ENCODE results near the gene NOL3.

The NOL3 gene

GRCh38 chr16:67199011-67199807 is 28.9 kb downstream of the NOL3 start, which contains the start of gene ELMO3:
Gene ELMO3 (plus strand): TSS chr16:67199131. CDS start chr16:67199327, 196 bp downstream.
- Histone ChIP-seq H3K79me2 (ENCODE audit: insufficient read depth, low read depth) (peaks cover 1% of the 10 kb centered on the region), H3K4me1 (ENCODE audit: low read depth, poor library complexity, severe bottlenecking) (no peaks in the 10 kb centered on the region), H3K27me3 (ENCODE audit: insufficient read depth, low read depth) (no peaks in the 10 kb centered on the region), H3K9ac (no peak within 1 kb of the TSS), H3K4me2 (no peak within 1 kb of the TSS), H2AFZ (ENCODE audit: low read depth) (no peak within 1 kb of the TSS), H3K36me3 (ENCODE audit: insufficient read depth) (no peaks in the 10 kb centered on the region; the same call in 1 of the 2 replicates), H3K27ac (no peak within 1 kb of the TSS), H4K20me1 (ENCODE audit: insufficient read depth) (no peaks in the 10 kb centered on the region), H3K4me3 (IDR thresholded peaks at IDR 0.05; ENCODE audit: insufficient read depth, low read depth, low read length) (no peak within 1 kb of the TSS)
- no peak for TF ChIP-seq CTCF (conservative IDR thresholded peaks at IDR 0.05; ENCODE audit: low read depth, low read length)

- no peak overlapping the region for H2AFZ ChIP-seq (ENCODE audit: low read depth)
- H3K4me3 ChIP-seq (IDR thresholded peaks at IDR 0.05; ENCODE audit: insufficient read depth, low read depth, low read length) = no peak overlapping the region
- no peak overlapping the region for H3K27ac ChIP-seq
- H4K20me1 ChIP-seq (ENCODE audit: insufficient read depth) = no peaks in the 10 kb centered on the region
- H3K36me3 ChIP-seq (ENCODE audit: insufficient read depth) = no peaks in the 10 kb centered on the region; the same call in 1 of the 2 replicates
- H3K4me2 ChIP-seq = no peak overlapping the region
- no peaks in the 10 kb centered on the region for H3K4me1 ChIP-seq (ENCODE audit: low read depth, poor library complexity, severe bottlenecking)
- H3K9ac ChIP-seq = no peak overlapping the region
- no peaks in the 10 kb centered on the region for H3K79me2 ChIP-seq (ENCODE audit: insufficient read depth, low read depth)
- H3K27me3 ChIP-seq (ENCODE audit: insufficient read depth, low read depth) = no peaks in the 10 kb centered on the region
- TF ChIP-seq CTCF (conservative IDR thresholded peaks at IDR 0.05; ENCODE audit: low read depth, low read length) = no peak
These were observed 29.5 kb downstream of the NOL3 start for GRCh38 chr16:67199808-67200198.

GRCh38 chr16:67200491-67200890 is 30.2 kb downstream of the NOL3 start:
- Histone ChIP-seq H3K4me3 (IDR thresholded peaks at IDR 0.05; ENCODE audit: insufficient read depth, low read depth, low read length) (no peak overlapping the region), H3K9ac (no peak overlapping the region), H4K20me1 (ENCODE audit: insufficient read depth) (no peaks in the 10 kb centered on the region), H3K36me3 (ENCODE audit: insufficient read depth) (no peaks in the 10 kb centered on the region; the same call in 1 of the 2 replicates), H3K79me2 (ENCODE audit: insufficient read depth, low read depth) (no peaks in the 10 kb centered on the region), H3K4me2 (no peak overlapping the region), H3K27ac (no peak overlapping the region), H3K27me3 (ENCODE audit: insufficient read depth, low read depth) (no peaks in the 10 kb centered on the region), H3K4me1 (ENCODE audit: low read depth, poor library complexity, severe bottlenecking) (no peaks in the 10 kb centered on the region), H2AFZ (ENCODE audit: low read depth) (no peak overlapping the region)
- TF ChIP-seq CTCF (conservative IDR thresholded peaks at IDR 0.05; ENCODE audit: low read depth, low read length) = no peak

- no peak for TF ChIP-seq CTCF (conservative IDR thresholded peaks at IDR 0.05; ENCODE audit: low read depth, low read length)
- H3K9ac ChIP-seq = no peak overlapping the region
- no peaks in the 10 kb centered on the region for H4K20me1 ChIP-seq (ENCODE audit: insufficient read depth)
- H3K27ac ChIP-seq = no peak overlapping the region
- H3K4me3 ChIP-seq (IDR thresholded peaks at IDR 0.05; ENCODE audit: insufficient read depth, low read depth, low read length) = no peak overlapping the region
- no peaks in the 10 kb centered on the region for H3K27me3 ChIP-seq (ENCODE audit: insufficient read depth, low read depth)
- no peaks in the 10 kb centered on the region for H3K79me2 ChIP-seq (ENCODE audit: insufficient read depth, low read depth)
- H3K4me1 ChIP-seq (ENCODE audit: low read depth, poor library complexity, severe bottlenecking) = no peaks in the 10 kb centered on the region
- no peak overlapping the region for H3K4me2 ChIP-seq
- no peaks in the 10 kb centered on the region; the same call in 1 of the 2 replicates for H3K36me3 ChIP-seq (ENCODE audit: insufficient read depth)
- no peak overlapping the region for H2AFZ ChIP-seq (ENCODE audit: low read depth)
These were observed 31.3 kb downstream of the NOL3 start for GRCh38 chr16:67201411-67202345.
